ENCODE measurements around the gene NFE2. TPM values are rescaled to one million over a fixed set of nuclear protein-coding genes. Genes with fewer than 3 reads are reported as not detected.

The NFE2 gene
- total RNA-seq, result not detected in 2 replicates

DNA sequence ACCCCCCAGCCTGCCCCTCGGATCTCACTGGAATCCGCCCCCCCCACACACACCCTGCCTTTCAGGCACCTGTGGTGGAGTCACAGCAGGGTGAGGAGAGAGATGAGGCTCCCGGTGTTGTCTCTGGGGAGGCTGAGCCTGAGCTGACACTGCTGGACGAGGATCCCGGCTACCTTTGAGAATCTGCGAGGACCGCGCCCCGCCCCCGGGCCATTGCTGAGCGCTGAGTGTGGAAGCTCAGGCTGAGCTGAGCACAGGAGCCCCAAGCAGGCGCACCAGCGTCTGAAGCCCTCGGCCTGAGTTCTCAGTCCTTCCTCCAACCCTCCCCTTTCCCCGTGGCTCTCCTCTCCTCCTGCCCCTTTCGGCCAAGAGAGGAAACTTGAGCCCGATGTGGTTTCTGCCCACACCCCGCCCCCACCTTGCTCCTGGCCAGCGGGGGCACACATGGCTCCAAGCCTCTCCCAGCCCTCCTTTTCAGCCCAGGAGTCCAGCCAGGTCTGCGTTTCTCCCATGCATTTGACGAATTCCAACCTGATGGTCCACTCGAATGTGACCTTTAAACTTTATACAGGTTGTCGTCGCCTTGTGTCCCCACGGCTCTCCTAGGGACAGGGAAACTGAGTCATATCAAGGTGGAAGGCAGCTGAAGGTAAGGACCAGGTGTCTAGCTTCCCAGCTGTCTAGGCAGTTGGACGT lies at the start of gene NFE2:
TSS of gene NFE2 (minus strand) at position 284 of the 696 bp plus-strand sequence. CDS start 5,767 bp downstream, outside the sequence.

DNA sequence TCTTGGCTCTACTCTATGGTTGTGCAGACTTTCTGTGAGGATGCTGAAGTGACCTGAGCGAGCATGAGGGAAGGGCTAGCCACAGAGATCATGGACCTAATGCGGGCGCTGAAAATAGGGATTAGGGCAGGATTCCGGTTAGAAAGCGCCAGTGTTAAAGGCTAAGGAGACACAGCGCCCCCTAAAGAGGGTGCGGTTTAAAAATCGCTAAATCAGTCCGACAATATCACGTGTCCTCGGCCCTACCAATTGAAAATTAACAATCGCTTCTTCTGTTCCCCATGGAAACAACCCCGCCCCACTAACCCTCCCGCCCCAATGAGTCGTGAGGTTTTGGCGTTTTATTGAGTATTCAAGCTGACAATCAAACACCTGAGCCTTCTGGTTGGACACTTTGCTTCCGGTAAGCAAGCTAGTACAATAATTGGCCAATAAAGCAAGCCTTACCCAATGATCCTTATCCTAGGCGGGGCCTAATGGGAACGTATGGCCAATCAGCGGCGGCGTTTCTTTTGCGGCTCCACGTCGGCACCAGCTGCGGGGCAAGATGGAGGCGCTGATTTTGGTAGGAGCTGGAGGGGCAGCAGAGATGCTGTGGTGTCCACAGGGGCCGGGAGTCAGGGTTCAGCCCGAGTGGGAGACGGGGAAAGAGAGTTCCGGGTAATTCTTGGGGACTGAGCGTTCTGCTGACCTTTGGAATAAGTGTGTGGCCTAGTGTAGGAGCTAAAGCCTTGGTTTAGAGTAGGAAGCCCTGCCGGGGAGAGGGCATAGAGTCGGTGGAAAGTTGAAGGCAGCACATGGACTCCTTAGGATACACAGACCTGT lies 24.0 kb upstream of the NFE2 start, which contains the start of gene COPZ1:
TSS of gene COPZ1 (plus strand) at position 515 of the 825 bp plus-strand sequence. CDS start at position 548, 33 bp downstream.

DNA sequence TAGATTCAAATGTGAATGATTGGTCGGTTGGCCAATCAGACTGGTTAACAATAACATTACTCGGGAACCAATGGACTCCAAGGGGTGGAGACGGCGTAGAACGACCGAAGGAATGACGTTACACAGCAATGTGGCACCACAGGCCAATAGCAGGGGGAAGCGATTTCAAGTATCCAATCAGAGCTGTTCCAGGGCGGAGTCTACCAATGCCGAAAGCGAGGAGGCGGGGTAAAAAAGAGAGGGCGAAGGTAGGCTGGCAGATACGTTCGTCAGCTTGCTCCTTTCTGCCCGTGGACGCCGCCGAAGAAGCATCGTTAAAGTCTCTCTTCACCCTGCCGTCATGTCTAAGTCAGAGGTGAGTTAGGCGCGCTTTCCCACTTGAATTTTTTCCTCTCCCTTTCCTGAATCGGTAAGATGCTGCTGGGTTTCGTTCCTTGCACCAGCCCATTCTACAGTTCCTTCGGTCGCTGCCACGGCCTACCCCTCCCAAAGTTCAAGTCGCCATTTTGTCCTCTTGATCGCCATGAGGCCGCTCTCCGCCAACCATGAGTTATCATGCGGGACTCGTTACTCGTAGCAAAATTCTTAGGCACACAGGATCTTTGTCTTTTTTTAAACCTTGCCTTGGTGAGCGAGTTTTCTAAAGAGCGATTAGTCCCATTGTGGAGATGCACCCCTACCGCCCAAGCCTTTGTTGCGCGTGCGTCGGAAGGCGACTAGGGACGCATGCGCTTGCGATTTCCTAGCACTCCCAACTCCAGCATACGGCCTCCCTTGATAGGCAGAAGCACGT lies 20.2 kb downstream of the NFE2 start, which contains the start of gene HNRNPA1:
TSS of gene HNRNPA1 (plus strand) at position 259 of the 793 bp plus-strand sequence. CDS start at position 341, 82 bp downstream.

DNA sequence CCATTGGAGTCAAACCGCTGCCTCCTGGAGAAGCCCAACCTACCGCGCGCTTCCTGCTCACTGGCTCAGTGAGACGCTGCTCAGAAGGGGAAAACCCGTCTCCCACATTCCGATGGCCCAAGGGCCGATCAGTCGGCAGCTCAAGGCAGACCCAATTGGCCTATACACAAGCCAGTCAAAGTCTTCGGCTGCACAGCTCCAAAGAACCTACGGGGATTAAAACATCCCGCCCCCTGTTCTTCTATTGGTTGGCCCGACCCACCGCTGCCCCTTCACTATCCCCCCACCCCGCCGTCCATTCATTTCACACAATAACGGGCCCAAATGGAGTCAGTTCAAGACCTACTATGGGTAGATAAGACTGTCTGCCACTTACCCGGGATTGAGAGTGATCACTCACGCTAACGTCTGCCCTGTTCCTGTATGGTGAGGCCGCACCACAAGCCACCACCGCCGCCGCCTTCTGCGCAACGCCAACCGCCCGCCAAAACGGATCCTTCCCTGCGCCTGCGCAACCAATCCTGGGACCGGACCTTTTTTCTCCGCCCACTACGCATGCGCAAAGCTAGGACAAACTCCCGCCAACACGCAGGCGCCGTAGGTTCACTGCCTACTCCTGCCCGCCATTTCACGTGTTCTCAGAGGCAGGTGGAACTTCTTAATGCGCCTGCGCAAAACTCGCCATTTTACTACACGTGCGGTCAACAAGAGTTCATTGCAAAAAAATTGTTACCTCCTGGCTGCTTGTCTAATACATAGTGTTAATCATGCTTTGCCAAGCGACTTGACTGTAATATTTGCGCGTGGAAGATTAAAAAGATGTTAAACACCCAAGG lies 21.0 kb downstream of the NFE2 start, which contains the start of gene CBX5:
TSS of gene CBX5 (minus strand) at position 491 of the 836 bp plus-strand sequence. CDS start 22,472 bp downstream, outside the sequence.

Other genes with a start within 250 kb of the NFE2 start
- gene HOXC4, start 247.2 kb downstream of the NFE2 start, total RNA-seq, result not detected in 2 replicates
- gene SMUG1, start 112.0 kb downstream of the NFE2 start, total RNA-seq, result 20.8 and 29.9 TPM in 2 replicates
- gene CBX5, start 20.9 kb downstream of the NFE2 start, total RNA-seq, result 24.7 and 31.3 TPM in 2 replicates
- gene HNRNPA1, start 20.3 kb downstream of the NFE2 start, total RNA-seq, result 510 and 602 TPM in 2 replicates
- gene COPZ1, start 24.1 kb upstream of the NFE2 start, total RNA-seq, result 116 and 232 TPM in 2 replicates
- not detected in 2 replicates for gene GPR84, start 63.5 kb upstream of the NFE2 start, total RNA-seq
- gene ZNF385A, start 83.7 kb upstream of the NFE2 start, total RNA-seq, result 0.65 and 1.2 TPM in 2 replicates
- 746 and 1,015 TPM in 2 replicates for gene ITGA5, start 118.3 kb upstream of the NFE2 start, total RNA-seq
- gene GTSF1, start 172.6 kb upstream of the NFE2 start, total RNA-seq, result 0.65 TPM in 1 of 2 replicates, not detected in the other
- under 0.01 and 0.32 TPM in 2 replicates for gene NCKAP1L, start 196.7 kb upstream of the NFE2 start, total RNA-seq
- under 0.01 TPM in 1 of 2 replicates, not detected in the other for gene PDE1B, start 248.6 kb upstream of the NFE2 start, total RNA-seq